Activated effector memory CD4-positive, alpha-beta T cell treated with Interleukin-2 at 50 U/mL for 16 hours (primary cell): ENCODE results near the gene ANKRD30A.
"Not testable (repeated sequence)": the region's sequence is repeated elsewhere in the genome, so short reads cannot be mapped to it uniquely, and the experiment has no call there.

Experiments
- DNase-seq: peaks from one replicate; pipeline ENCODE4 v3.0.0-alpha.2; 2020

ANKRD30A gene, protein sequence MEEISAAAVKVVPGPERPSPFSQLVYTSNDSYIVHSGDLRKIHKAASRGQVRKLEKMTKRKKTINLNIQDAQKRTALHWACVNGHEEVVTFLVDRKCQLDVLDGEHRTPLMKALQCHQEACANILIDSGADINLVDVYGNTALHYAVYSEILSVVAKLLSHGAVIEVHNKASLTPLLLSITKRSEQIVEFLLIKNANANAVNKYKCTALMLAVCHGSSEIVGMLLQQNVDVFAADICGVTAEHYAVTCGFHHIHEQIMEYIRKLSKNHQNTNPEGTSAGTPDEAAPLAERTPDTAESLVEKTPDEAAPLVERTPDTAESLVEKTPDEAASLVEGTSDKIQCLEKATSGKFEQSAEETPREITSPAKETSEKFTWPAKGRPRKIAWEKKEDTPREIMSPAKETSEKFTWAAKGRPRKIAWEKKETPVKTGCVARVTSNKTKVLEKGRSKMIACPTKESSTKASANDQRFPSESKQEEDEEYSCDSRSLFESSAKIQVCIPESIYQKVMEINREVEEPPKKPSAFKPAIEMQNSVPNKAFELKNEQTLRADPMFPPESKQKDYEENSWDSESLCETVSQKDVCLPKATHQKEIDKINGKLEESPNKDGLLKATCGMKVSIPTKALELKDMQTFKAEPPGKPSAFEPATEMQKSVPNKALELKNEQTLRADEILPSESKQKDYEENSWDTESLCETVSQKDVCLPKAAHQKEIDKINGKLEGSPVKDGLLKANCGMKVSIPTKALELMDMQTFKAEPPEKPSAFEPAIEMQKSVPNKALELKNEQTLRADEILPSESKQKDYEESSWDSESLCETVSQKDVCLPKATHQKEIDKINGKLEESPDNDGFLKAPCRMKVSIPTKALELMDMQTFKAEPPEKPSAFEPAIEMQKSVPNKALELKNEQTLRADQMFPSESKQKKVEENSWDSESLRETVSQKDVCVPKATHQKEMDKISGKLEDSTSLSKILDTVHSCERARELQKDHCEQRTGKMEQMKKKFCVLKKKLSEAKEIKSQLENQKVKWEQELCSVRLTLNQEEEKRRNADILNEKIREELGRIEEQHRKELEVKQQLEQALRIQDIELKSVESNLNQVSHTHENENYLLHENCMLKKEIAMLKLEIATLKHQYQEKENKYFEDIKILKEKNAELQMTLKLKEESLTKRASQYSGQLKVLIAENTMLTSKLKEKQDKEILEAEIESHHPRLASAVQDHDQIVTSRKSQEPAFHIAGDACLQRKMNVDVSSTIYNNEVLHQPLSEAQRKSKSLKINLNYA (N-terminal part only)

DNA sequence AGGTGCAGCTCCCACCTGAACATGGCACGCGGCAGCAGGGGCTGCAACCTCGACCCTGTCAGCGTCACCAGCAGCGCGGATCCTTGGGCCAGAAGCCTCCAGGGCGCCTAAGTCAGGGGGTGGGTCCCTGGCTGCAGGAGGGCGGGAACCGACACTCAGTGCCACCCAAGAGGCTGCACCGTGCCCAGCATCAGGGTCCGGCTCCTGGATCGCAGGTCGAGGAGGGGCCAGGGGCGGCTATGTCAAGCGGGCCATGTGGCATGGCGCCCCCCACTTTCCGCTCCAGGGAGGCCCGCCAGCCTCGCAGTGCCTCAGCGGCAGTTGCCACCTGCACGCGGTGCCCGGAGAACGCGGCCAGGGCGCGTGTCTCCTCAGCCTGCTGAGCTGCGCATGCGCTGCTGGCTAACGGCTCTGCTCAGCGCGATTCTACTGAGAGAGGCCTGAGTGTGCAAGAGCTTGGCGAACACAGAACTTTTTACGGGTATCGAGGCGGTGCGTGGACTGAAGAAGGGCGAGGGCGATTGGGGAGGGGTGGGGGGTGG lies at the start of gene ANKRD30A:
Gene ANKRD30A, plus strand, starts transcription at position 408 of the 542 bp plus-strand sequence. CDS start 190 bp downstream, outside the sequence.
- DNase-seq: no peak

DNA sequence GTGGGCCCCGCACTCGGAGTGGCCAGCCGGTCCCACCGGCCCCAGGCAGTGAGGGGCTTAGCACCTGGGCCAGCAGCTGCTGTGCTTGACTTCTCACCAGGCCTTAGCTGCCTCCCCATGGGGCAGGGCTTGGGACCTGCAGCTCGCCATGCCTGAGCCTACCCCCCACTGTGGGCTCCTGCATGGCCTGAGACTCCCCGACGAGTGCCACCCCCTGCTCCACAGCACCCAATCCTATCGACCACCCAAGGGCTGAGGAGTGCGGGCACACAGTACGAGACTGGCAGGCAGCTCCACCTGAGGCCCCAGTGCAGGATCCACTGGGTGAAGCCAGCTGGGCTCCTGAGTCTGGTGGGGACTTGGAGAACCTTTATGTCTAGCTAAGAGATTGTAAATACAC lies 49.3 kb upstream of the ANKRD30A start:
- DNase-seq: not testable (repeated sequence)

DNA sequence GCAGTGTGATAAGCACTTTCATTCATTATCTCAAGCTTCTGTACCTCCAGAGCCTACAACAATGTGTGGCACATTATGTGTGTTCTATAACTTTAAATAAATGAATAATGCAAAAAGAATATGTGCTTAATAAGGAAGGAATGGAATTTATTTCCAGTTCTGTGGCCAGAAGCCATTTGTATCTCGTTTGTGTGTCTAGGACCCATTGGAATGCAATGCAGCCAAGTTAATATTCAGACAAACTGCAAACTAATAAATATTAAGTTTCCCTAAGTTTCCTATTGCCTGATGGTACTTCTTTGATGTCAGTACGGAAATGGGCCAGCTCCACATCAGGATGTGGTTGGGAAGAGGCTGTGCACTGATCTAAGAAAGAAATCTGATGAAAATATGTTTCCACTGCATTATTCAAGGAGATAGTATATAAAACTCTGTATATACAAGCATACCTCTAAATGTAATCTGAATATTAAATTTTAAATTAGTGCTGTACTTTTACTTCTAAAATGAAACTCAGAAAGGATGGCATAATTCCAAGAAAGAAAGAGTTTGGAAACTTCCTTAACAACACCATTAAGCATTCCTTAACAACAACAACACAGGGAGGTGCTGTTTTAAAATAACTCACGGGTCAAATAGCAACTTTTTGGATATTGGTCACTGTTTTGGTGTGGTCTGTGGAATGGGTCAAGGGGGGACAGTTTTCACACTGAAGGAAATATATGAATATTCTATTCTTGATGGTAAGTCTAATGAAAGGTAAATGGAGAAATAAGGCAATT lies 29.4 kb upstream of the ANKRD30A start:
- no peak for DNase-seq

DNA sequence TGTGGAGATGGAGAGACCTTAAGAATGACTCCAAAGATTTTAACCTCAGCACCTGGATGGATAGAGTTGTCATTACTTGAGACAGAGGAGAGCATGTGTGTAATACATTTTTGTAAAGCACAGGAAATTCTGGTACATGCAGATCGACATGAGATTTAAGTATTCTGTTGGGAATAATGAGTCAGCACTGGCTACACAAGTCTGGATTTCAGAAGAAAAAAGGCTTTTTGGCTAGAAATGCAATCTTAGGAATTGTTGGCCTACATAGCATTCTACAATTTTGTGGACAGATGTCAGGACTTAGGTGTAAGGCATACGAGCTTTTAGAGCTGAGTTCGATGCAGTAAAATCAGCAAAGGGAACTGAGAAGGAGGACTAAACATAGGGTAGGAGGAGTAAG lies 24.1 kb upstream of the ANKRD30A start:
- DNase-seq: no peak

DNA sequence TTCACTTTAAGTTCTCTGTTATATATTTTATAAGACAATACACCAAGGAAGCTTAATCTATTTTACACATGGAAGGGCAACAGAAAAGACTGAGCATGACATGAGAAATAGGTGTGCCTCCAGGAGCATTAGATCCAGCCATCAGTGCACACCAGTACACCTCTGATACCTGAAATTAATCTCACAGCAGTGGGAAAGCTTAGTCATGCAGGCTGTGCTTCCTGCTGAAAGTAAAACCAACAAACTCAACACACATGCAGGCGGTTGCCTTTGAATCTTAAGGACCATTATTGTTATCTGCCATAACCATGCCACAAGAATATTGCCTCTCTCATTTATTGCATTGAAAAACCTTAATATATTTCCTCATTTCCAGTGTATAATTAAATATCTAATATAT lies 16.4 kb upstream of the ANKRD30A start:
- DNase-seq: no peak

DNA sequence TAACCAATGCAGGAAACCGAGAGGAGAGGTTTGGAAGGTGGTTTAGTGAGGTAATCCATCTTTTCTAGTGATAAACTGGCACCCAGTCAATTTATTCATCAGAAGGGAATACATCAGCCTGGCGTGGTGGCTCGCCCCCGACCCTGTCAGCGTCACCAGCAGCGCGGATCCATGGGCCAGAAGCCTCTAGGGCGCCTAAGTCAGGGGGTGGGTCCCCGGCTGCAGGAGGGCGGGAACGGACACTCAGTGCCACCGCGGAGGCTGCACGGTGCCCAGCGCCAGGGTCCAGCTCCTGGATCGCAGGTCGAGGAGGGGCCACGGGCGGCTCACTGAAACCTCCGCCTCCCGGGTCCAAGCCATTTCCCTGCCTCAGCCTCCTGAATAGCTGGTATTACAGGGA lies 866 bp upstream of the ANKRD30A start:
- DNase-seq: no peak

DNA sequence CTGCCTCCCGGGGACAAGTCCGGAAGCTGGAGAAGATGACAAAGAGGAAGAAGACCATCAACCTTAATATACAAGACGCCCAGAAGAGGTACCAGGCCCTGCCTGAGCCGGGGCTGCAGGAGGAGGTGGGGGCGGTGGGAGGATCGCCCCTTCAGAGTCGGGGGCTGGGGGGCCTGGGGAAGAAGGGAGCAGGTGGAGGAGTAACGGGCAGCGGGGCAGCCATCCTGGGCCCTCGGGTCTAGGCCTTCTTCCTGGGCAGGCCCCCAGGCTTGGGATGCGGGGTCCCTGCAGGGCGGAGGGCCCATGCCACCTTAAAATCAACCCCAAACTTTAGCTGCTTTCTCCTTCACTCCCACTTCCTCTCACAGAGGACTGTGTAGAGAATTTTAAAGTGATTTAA lies 523 bp downstream of the ANKRD30A start:
- no peak for DNase-seq

DNA sequence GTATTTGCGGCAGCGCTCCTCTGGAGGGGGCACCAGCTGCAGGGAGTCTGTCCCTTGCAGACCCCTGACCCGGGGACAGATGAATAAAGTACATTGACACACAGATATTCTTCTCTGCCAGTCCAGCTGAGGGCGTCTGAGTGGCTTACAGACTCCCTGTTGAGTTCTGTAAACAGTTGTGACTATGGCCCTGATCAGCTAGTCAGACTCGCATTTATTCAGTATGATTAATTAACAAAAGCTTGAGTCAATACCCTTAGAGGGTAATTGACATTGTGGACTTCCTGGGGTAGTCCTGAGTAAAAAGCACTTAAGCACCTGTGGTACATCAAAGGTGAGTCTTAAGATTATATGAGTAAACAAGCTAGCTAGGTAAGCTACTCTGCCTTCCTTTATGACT lies 21.0 kb downstream of the ANKRD30A start:
- DNase-seq: no peak

DNA sequence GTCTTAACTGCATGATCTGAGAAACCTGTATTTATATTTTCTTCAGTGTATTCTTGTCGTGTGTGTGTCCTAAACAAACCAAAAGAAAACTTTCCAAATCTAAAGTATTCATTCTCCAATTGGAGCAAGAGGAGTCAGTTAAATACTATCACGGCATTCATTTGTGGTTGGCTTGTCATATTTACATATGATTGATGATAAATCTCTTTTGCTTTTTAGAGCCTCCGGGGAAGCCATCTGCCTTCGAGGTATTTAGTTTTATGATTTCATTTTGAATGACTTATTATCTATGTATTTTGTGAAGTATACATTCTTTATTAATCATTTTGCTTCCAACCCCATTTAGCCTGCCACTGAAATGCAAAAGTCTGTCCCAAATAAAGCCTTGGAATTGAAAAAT lies 37.0 kb downstream of the ANKRD30A start:
- not testable (repeated sequence) for DNase-seq

DNA sequence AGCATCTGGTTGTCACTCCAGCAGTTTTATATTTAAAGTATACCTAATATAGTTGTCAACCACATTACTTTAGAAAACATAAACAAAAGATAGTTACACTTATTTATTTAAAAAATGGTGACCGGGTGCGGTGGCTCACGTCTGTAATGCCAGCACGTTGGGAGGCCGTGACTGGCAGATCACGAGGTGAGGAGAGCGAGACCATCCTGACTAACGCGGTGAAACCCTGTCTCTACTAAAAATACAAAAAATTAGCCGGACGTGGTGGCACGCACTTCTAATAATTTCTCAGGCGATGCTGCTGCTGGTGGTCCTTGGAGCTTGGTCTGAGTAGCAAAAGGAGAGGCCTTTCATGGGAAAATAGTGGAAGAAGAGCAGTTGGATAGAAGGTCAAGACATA lies 46.5 kb downstream of the ANKRD30A start:
- not testable (repeated sequence) for DNase-seq

DNA sequence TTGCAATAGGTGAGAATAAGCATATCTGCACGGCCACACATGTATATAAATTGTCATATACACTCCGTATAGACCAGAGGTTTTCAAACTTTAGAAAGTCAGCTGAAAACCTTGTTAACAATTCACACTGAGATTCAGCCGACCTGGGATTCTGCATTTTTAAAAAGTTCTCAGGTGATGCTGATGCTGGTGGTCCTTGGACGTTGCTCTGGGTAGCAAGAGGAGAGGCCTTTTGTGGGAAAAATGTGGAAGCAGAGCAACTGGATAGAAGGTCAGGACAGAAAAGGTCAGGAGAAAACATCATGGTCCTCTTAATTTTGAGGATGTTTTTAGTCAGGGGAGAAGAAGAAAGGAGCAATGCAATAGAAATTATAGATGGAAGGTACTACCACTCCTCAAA lies 52.9 kb downstream of the ANKRD30A start:
- not testable (repeated sequence) for DNase-seq

DNA sequence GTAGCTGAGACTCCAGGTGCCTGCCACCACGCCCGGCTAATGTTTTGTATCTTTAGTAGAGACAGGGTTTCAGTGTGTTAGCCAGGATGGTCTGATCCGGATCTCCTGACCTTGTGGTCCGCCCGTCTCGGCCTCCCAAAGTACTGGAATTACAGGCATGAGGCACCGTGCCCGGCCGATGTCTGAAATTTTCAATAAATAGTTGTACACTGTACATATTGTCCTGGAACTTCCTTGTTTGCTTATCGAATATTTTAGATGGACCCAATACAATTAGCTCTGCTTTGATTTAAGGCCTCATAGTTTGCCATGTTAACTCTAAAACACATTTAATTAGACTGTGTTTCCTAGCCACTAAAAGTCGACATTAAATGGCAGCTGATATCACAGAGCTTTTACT lies 57.3 kb downstream of the ANKRD30A start:
- not testable (repeated sequence) for DNase-seq

DNA sequence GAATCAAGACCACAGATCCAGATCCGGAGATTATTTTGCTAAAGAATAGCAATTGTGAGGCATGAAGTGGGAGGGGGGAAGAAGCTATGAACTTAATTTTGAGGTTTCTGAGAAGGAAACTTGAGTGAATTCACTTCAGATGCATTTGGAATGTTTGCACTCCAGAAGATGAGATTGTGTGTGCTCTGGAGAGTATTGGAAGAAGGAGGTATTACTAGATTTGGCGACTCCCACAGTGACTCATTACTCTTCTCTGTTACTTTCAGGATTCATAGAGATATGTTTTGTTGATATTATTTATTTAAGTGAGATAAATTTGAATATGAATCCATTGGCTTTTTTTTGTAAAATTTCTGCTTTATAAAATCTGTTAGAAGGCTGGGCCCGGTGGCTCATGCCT lies 80.7 kb downstream of the ANKRD30A start:
- DNase-seq: no peak

DNA sequence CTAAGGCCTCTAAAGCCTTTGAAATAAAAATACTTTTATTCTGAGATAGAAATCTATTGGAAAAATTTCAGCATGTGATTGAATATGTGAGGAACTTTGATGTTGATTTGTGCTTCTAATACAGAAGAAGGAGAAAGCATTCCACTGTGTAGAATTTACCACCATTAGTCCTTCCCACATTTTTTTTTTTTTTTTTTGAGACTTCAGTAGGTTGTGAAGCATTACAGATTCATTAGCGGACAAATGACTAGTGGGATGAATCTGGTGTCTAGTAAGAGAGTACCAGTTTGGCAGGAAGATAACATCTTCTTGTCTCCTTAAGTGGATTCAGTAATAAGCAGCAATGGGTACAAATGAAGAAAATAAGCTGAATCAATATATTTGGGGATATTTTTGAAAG lies 95.5 kb downstream of the ANKRD30A start:
- DNase-seq: no peak

DNA sequence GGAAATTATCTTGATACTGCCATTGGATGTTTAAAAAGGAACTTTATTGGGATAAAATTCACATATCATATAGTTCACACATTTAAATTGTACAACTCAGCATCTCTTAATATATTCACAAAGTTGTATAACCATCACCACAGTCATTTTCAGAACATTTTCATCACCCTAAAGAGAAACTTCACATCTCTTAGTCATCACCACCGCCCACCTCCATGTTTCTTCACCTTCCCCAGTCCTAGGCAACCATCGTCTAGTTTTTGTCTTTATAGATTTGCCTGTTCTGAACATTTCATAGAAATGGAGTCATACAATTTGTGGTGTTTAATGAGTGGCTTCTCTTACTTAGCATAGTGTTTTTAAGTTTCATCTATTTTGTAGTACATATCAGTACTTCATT lies 96.6 kb downstream of the ANKRD30A start:
- no peak for DNase-seq

DNA sequence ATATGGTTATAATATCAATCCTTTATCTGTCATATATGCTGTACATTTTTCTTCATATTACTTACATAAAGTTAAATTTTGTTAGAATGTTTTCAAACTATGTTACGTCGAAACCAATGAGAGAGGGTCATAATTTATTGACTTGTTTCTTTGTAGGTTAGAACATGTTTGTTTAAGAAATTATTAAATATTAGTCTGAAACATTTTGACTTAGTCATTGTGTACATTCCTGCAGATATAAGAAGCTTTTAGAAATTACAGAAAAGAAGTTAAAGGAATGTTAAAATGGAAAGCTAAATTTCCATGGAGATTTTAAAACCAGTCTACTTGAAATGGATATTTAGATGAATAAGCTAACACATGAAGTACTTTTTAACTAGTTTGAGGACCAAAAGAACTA lies 99.8 kb downstream of the ANKRD30A start:
- no peak for DNase-seq

DNA sequence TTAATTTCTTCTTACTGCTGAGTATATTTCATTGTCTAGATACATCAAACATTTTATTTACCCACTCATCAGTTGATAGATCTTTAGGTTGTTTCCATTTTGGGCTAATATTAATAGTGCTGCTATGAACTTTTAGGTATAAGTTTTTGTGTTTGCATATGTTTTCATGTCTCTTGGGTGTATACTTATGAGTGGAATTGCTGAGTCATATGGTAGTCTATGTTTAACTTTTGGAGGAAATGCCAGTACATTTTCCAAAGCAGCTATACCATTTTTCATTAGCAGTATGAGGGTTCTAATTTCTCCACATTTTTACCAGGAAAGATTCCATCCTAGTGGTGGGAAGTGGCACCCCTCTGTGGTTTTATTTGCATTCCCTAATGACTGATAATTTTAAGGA lies 101.1 kb downstream of the ANKRD30A start:
- DNase-seq: no peak

DNA sequence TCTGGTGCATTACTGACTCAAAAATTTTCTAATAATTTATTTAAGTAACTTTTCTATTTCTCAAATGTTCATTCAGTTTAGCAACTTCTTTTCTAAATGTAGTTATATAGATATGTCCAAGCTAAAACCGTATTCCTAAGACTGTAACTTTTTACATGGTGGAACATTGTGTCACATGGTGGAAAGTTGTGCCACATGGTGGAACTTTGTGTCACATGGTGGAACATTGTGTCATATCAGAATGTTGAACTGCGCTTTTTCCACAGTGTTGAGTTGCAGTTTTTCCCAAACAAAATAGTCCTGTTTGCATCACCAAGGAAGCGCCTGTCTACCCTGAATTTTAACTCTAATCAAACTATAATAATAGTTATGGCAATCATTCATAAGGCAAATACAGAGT lies 109.3 kb downstream of the ANKRD30A start:
- no peak for DNase-seq

DNA sequence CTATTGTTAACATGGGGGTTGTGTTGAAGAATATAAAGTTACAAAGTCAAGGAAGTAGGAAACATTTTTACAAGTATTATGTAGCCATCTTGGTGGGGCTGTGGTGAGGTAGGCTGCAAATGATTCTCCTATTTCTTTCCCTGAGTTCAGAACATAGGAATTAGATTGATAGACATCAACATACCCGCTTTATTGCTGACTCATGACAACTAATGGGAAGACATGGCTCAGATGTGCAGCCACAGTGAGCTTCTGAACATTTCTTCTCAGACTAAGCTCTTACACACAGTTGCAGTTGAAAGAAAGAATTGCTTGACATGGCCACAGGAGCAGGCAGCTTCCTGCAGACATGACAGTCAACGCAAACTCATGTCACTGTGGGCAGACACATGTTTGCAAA lies 110.7 kb downstream of the ANKRD30A start:
- no peak for DNase-seq

DNA sequence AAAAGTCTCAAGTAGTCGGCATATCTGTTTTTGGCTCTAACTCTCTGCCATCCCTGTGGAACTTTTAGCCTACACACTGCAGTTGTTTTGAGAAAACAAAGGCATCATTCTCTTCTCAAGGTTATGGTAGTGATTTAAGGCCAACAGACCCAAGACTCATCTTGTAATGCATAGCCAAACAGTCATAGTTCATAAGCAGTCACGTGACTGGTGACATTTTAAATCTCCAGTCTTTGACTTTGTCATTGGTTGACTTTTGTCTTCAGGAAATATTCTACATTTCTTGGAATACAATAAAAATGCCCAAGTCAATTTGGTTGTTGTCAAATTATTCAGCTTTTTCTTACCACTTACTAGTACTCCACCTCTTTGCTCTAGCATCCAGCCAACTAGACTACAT lies 114.8 kb downstream of the ANKRD30A start:
- no peak for DNase-seq

DNA sequence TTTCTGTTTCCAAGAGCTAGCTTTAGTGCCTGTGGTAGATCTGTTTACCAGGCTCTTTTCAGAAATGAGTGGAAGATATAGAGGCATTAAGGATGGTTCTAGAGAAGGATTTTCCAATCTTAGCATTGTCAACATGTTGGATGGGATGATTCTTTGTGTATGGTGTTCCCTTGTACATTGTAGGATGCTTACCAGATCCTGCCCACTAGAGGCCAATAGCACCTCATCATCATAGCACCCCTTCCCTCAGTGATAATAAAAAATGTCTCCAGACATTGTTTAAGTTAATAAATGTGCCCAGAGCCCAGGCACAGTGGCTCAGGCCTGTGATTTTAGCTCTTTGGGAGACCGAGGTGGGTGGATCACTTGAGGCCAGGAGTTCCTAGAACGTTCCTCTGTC lies 121.2 kb downstream of the ANKRD30A start:
- DNase-seq: no peak

DNA sequence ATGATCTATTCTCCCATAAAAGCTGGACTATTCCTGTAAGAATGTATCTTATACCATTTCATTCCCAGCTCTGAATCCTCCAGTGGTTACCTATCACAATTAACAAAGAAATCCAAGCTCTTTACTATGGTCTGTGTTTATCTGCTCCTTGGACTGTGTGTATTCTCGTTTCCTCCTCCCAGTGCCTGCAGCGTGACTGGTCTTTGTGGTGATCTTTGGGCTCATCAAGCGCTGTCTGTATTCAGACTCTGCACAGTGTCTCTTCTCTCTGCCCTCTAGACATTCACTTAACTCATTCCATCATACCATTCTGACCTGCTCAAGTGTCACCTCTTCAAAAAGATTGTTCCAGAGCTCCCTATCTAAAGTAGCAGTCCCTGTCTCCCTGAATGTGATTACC lies 130.4 kb downstream of the ANKRD30A start:
- not testable (repeated sequence) for DNase-seq
